Measurements from ENCODE around the gene TMEM209. TPM values are rescaled to one million over a fixed set of nuclear protein-coding genes. Genes with fewer than 3 reads are reported as not detected.
"Not testable (repeated sequence)": the region's sequence is repeated elsewhere in the genome, so short reads cannot be mapped to it uniquely, and the experiment has no call there.

Gene TMEM209
- total RNA-seq, 1 donor from 2014 or later = 21.7 TPM

DNA sequence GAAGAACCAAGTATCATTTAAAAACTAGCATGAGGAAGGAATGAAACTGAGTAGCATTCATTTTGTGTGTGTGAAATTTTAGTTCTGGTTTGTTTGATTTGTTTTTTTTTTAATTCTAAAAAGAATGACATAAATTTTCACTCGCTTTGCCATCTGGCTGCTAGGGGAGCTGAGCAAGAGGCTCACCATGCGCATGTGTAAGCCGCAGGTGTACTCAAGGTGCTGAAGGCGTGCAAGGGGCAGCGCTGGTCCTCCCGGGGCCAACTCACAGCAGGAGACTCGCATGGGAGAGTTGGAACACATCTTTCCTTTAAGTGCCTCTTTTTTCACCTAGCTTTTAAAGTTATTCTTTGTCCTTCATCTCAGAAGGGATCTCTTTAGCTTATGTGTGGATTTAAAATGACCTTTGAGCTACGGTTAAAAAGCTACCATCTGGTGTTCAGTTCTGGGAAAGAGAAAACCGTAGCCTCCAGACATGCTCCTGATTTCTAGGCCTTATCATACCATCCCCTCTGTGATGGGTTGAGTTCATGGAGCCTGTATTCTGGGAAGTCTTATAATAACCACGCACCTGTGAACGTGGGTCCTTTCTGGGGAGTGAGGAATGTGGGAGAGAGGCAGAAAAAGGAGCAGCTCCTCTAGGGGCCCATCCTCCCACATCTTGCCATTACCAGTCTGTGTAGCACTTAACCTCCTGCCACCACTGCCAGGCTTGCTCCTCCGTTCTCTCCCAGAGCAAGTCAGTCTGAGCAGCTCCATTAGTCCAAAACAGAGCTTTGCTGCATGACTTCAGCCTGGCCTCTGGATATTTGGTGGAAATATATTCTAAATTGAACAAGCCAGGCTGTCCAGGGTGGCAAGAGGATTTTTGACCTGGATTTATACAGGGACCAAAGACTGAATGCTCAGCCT lies 73.0 kb downstream of the TMEM209 start:
- Histone ChIP-seq H3K27me3 (ENCODE audit: low read depth) (no peaks in the 10 kb centered on the region), H3K4me1 (peaks cover 9% of the 10 kb centered on the region), H3K9me3 (no peaks in the 10 kb centered on the region), H3K4me3 (no peak overlapping the region), H3K36me3 (peaks cover 68% of the 10 kb centered on the region), H3K27ac (no peak overlapping the region)
- DNase-seq (no peak), ATAC-seq (no peak)
- intact Hi-C loops (cut with DNase I) = no loop called here
- TF ChIP-seq, protein P1, sequence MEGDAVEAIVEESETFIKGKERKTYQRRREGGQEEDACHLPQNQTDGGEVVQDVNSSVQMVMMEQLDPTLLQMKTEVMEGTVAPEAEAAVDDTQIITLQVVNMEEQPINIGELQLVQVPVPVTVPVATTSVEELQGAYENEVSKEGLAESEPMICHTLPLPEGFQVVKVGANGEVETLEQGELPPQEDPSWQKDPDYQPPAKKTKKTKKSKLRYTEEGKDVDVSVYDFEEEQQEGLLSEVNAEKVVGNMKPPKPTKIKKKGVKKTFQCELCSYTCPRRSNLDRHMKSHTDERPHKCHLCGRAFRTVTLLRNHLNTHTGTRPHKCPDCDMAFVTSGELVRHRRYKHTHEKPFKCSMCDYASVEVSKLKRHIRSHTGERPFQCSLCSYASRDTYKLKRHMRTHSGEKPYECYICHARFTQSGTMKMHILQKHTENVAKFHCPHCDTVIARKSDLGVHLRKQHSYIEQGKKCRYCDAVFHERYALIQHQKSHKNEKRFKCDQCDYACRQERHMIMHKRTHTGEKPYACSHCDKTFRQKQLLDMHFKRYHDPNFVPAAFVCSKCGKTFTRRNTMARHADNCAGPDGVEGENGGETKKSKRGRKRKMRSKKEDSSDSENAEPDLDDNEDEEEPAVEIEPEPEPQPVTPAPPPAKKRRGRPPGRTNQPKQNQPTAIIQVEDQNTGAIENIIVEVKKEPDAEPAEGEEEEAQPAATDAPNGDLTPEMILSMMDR (IDR thresholded peaks at IDR 0.05) = no peak

DNA sequence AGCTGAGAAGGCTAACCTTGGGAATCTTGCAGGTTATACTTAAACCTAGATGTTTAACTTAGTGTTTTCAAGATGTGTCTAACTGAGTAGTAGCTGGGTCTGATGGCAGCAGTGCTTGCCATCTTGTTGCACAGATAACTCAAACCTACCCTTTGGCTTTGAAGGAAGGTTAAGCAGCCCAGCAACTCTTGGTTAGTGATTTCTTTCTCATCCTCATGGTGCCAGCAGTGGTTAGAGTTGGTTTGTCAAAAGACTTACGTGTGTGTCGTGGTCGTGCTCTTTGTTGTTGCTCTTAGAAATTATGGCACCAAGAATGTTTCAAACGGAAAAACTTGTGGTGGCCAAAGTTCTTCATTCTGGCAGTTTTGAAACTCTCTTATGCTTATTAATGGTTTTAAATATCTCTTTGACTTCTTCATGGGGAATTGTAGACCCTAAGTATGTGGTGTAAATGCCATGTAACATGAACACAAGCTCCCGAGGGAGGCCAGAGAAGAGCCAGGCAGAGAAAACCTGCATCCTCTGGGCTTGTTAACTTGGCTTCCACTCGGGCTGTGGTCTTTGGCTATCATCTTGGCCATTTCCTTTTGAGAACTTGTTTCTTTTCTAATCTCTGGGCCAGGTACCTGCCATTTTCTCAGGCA lies 73.9 kb downstream of the TMEM209 start:
- ATAC-seq (no peak), DNase-seq (no peak)
- peaks cover 9% of the 10 kb centered on the region for H3K4me1 ChIP-seq
- H3K27ac ChIP-seq = no peak overlapping the region
- no peaks in the 10 kb centered on the region for H3K27me3 ChIP-seq (ENCODE audit: low read depth)
- H3K4me3 ChIP-seq = no peak overlapping the region
- TF ChIP-seq, protein P1 (IDR thresholded peaks at IDR 0.05) = no peak
- peaks cover 77% of the 10 kb centered on the region for H3K36me3 ChIP-seq
- intact Hi-C loops (cut with DNase I) = no loop called here
- no peaks in the 10 kb centered on the region for H3K9me3 ChIP-seq

DNA sequence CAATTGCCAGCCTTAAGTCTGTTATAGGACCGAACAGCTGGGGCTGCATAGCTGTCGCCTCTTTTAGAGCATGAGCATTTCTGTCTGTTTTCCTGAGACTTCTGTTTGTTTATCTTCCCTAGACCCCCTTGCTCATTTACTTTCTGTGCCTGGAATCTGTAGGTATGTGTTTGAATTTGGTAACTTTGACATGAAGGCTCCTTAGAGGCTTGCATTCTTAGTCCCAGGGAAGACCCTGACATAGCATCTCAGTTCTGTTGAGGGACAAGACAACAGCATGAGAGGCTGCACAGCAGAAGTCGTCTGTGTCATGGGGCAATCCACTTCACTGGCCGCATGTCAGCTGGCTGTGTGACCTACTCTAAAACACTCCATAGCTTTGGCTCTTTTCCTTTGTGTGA lies 76.2 kb downstream of the TMEM209 start:
- no peak for DNase-seq
- peaks cover 82% of the 10 kb centered on the region for H3K36me3 ChIP-seq
- peaks cover 9% of the 10 kb centered on the region for H3K4me1 ChIP-seq
- ATAC-seq = no peak
- H3K4me3 ChIP-seq = no peak overlapping the region
- TF ChIP-seq, protein P1 (IDR thresholded peaks at IDR 0.05) = no peak
- H3K27me3 ChIP-seq (ENCODE audit: low read depth) = no peaks in the 10 kb centered on the region
- H3K27ac ChIP-seq = no peak overlapping the region
- intact Hi-C loops (cut with DNase I) = no loop called here
- no peaks in the 10 kb centered on the region for H3K9me3 ChIP-seq

DNA sequence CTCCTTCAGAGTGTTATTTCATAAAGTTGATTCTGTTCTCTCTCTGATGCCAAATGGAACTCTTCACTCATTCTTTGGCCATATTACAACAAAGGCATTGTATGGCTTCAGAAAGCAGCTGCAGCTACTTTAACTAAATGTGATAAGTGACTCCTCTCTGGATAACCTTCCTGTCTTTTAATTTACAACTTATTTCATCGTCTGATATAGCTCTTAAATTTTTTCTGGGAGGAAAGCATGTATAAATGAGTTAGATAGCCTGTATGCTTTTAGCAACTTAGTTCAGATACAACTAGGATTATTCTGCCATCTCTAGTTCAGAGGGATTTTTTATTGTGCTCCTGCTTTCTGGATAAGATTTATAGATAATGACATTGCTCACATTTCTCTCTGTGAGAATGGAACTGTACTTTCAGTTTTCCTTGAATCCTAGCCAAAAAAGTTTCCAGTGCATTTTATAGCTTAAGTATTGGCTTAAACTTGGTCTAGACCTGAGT lies 77.3 kb downstream of the TMEM209 start:
- no peak overlapping the region for H3K27ac ChIP-seq
- H3K27me3 ChIP-seq (ENCODE audit: low read depth) = no peaks in the 10 kb centered on the region
- no peak for ATAC-seq
- no peaks in the 10 kb centered on the region for H3K9me3 ChIP-seq
- H3K36me3 ChIP-seq = peaks cover 86% of the 10 kb centered on the region
- peaks cover 9% of the 10 kb centered on the region for H3K4me1 ChIP-seq
- H3K4me3 ChIP-seq = no peak overlapping the region
- TF ChIP-seq, protein P1 (IDR thresholded peaks at IDR 0.05) = no peak
- DNase-seq = no peak
- intact Hi-C loops (cut with DNase I) = no loop called here

DNA sequence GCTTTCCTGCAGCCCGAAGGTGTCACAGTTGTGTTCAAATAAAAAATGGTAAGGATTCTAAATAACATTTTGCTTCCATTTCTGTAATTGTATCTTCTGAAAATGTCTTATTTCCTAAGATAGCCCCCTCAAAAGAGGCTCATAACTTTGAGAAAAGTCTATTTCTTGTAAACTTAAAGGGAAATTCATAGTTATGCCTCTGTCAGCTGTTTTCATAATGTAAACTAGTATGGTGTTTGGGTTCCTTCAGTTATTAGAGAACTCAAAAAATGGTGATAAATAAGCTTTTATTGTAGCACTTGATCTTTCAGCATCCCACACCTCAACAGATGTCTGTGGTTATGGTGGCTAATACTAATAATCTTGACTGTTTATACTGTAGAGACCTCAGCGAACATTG lies 77.8 kb downstream of the TMEM209 start:
- Histone ChIP-seq H3K9me3 (no peaks in the 10 kb centered on the region), H3K27ac (no peak overlapping the region), H3K36me3 (peaks cover 90% of the 10 kb centered on the region), H3K27me3 (ENCODE audit: low read depth) (no peaks in the 10 kb centered on the region), H3K4me3 (no peak overlapping the region), H3K4me1 (peaks cover 9% of the 10 kb centered on the region)
- DNase-seq = no peak
- intact Hi-C loops (cut with DNase I) = no loop called here
- no peak for ATAC-seq
- TF ChIP-seq, protein P1 (IDR thresholded peaks at IDR 0.05) = no peak

DNA sequence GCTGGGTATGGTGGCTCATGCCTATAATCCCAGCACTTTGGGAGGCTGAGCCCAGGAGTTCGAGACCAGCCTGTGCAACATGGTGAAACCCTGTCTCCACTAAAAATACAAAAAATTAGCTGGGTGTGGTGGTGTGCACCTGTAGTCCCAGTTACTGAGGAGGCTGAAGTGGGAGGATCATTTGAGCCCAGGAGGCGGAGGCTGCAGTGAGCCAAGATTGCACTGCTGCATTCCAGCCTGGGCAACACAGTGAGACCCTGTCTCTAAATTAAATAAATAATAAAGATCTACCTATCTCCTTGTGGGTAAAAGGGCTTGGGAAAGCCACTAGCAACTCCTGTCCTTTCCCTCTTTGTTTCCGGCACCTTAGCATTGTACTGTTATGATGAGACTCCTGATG lies 78.4 kb downstream of the TMEM209 start:
- H3K27me3 ChIP-seq (ENCODE audit: low read depth); ATAC-seq; intact Hi-C loops (cut with DNase I); H3K27ac ChIP-seq; H3K4me1 ChIP-seq; H3K9me3 ChIP-seq; DNase-seq; H3K4me3 ChIP-seq: not testable (repeated sequence)
- H3K36me3 ChIP-seq = peaks cover 91% of the 10 kb centered on the region

Measured in lower lobe of right lung (tissue), 2 donors.